ENCODE results near the gene NEO1. TPM values are rescaled to one million over a fixed set of nuclear protein-coding genes. Genes with fewer than 3 reads are reported as not detected.
A peak's percentile ranks its signal among the peaks of the same experiment; 100 is the strongest.

Gene NEO1
- total and polyA plus RNA-seq, 2 experiments from 2014 or later: 39.1 to 64.0 TPM

GRCh38 chr15:73081321-73081958, 29.2 kb downstream of the NEO1 start:
- TF ChIP-seq CTCF (IDR thresholded peaks at IDR 0.05; ENCODE audit: poor library complexity) (peak; percentile 85), EZH2phosphoT487 (IDR thresholded peaks at IDR 0.05; ENCODE audit: low read depth, severe bottlenecking, unreplicated experiment) (no peak)
- Histone ChIP-seq H3K4me2 (no peak overlapping the region), H4K20me1 (ENCODE audit: insufficient read depth, poor library complexity, severe bottlenecking) (peaks cover 7% of the 10 kb centered on the region), H2AFZ (no peak overlapping the region), H3K9me3 (ENCODE audit: low read depth) (no peaks in the 10 kb centered on the region), H3K9me2 (replicated peaks; ENCODE audit: insufficient read depth) (no peaks in the 10 kb centered on the region), H3K4me3 (no peak overlapping the region), H3K79me2 (peaks cover 81% of the 10 kb centered on the region), H3K4me1 (ENCODE audit: insufficient read depth) (no peaks in the 10 kb centered on the region), H3K27me3 (no peaks in the 10 kb centered on the region), H3K36me3 (replicated peaks; ENCODE audit: insufficient read depth, low read depth) (no peaks in the 10 kb centered on the region), H3K27ac (no peak overlapping the region)
- WGBS (ENCODE audit: low lambda C conversion rate, missing lambda C conversion rate): 46% methylated on average over 3 of the region's 3 CpGs
- peak; percentile 69 for DNase-seq (ENCODE audit: low spot score)

- TF ChIP-seq EZH2phosphoT487 (IDR thresholded peaks at IDR 0.05; ENCODE audit: low read depth, severe bottlenecking, unreplicated experiment): no peak
- no peak for TF ChIP-seq CTCF (IDR thresholded peaks at IDR 0.05; ENCODE audit: poor library complexity)
- TF ChIP-seq EZH2 (IDR thresholded peaks at IDR 0.05; ENCODE audit: borderline replicate concordance): no peak
- Histone ChIP-seq H3K36me3 (replicated peaks; ENCODE audit: insufficient read depth, low read depth) (no peaks in the 10 kb centered on the region), H3K4me3 (no peak overlapping the region), H3K9me3 (ENCODE audit: low read depth) (no peaks in the 10 kb centered on the region), H3K79me2 (peaks cover 80% of the 10 kb centered on the region), H3K27me3 (no peaks in the 10 kb centered on the region), H3K9me2 (replicated peaks; ENCODE audit: insufficient read depth) (no peaks in the 10 kb centered on the region), H3K27ac (peak overlapping the region; percentile 14), H4K20me1 (ENCODE audit: insufficient read depth, poor library complexity, severe bottlenecking) (peaks cover 6% of the 10 kb centered on the region), H3K4me1 (ENCODE audit: insufficient read depth) (no peaks in the 10 kb centered on the region), H2AFZ (no peak overlapping the region), H3K4me2 (no peak overlapping the region)
- peak; percentile 5 for DNase-seq (ENCODE audit: low spot score)
- WGBS (ENCODE audit: low lambda C conversion rate, missing lambda C conversion rate): 32% methylated on average over 2 of the region's 2 CpGs
Observed at GRCh38 chr15:73082812-73083211, 30.5 kb downstream of the NEO1 start.

- H2AFZ ChIP-seq: no peak overlapping the region
- no peaks in the 10 kb centered on the region for H3K36me3 ChIP-seq (replicated peaks; ENCODE audit: insufficient read depth, low read depth)
- peaks cover 74% of the 10 kb centered on the region for H3K79me2 ChIP-seq
- DNase-seq (ENCODE audit: low spot score): no peak
- no peak overlapping the region for H3K4me3 ChIP-seq
- H3K4me2 ChIP-seq: no peak overlapping the region
- TF ChIP-seq CTCF (IDR thresholded peaks at IDR 0.05; ENCODE audit: poor library complexity) (no peak), EZH2phosphoT487 (IDR thresholded peaks at IDR 0.05; ENCODE audit: low read depth, severe bottlenecking, unreplicated experiment) (no peak), EZH2 (IDR thresholded peaks at IDR 0.05; ENCODE audit: borderline replicate concordance) (no peak)
- H3K9me3 ChIP-seq (ENCODE audit: low read depth): no peaks in the 10 kb centered on the region
- no peak overlapping the region for H3K27ac ChIP-seq
- H4K20me1 ChIP-seq (ENCODE audit: insufficient read depth, poor library complexity, severe bottlenecking): no peaks in the 10 kb centered on the region
- no peaks in the 10 kb centered on the region for H3K27me3 ChIP-seq
- H3K4me1 ChIP-seq (ENCODE audit: insufficient read depth): no peaks in the 10 kb centered on the region
- no peaks in the 10 kb centered on the region for H3K9me2 ChIP-seq (replicated peaks; ENCODE audit: insufficient read depth)
Observed at GRCh38 chr15:73087098-73087497, 34.8 kb downstream of the NEO1 start.

Measured in hepatocyte (in vitro differentiated cells).